ENCODE data around the gene ITK.
"Not testable (repeated sequence)": the region's sequence is repeated elsewhere in the genome, so short reads cannot be mapped to it uniquely, and the experiment has no call there.

The ITK gene

GRCh38 chr5:157175071-157175612 is 5.5 kb upstream of the ITK start:
- Histone ChIP-seq H3K27me3 (ENCODE audit: insufficient read depth, low read depth, severe bottlenecking) (no peaks in the 10 kb centered on the region), H3K27ac (no peak overlapping the region), H3K4me3 (ENCODE audit: low read depth, low read length) (no peak overlapping the region), H3K36me3 (no peaks in the 10 kb centered on the region), H3K9me3 (ENCODE audit: severe bottlenecking) (no peaks in the 10 kb centered on the region)
- no peak for TF ChIP-seq CTCF (IDR thresholded peaks at IDR 0.05; ENCODE audit: low read depth, low read length)
- DNase-seq = no peak

GRCh38 chr5:157177953-157178352 is 2.7 kb upstream of the ITK start:
- H3K27me3 ChIP-seq (ENCODE audit: insufficient read depth, low read depth, severe bottlenecking) = no peaks in the 10 kb centered on the region
- no peak overlapping the region for H3K4me3 ChIP-seq (ENCODE audit: low read depth, low read length)
- no peak for DNase-seq
- no peaks in the 10 kb centered on the region for H3K9me3 ChIP-seq (ENCODE audit: severe bottlenecking)
- H3K36me3 ChIP-seq = no peaks in the 10 kb centered on the region
- no peak for TF ChIP-seq CTCF (IDR thresholded peaks at IDR 0.05; ENCODE audit: low read depth, low read length)
- H3K27ac ChIP-seq = no peak overlapping the region

GRCh38 chr5:157178966-157179365 is 1.7 kb upstream of the ITK start:
- H3K9me3 ChIP-seq (ENCODE audit: severe bottlenecking) = no peaks in the 10 kb centered on the region
- no peak overlapping the region for H3K4me3 ChIP-seq (ENCODE audit: low read depth, low read length)
- H3K27me3 ChIP-seq (ENCODE audit: insufficient read depth, low read depth, severe bottlenecking) = no peaks in the 10 kb centered on the region
- DNase-seq = no peak
- no peak for TF ChIP-seq CTCF (IDR thresholded peaks at IDR 0.05; ENCODE audit: low read depth, low read length)
- H3K36me3 ChIP-seq = no peaks in the 10 kb centered on the region
- H3K27ac ChIP-seq = no peak overlapping the region

GRCh38 chr5:157182143-157182757 is 1.6 kb downstream of the ITK start:
- TF ChIP-seq CTCF (IDR thresholded peaks at IDR 0.05; ENCODE audit: low read depth, low read length) = no peak
- H3K27ac ChIP-seq = no peak overlapping the region
- no peak overlapping the region for H3K4me3 ChIP-seq (ENCODE audit: low read depth, low read length)
- H3K9me3 ChIP-seq (ENCODE audit: severe bottlenecking) = no peaks in the 10 kb centered on the region
- DNase-seq = no peak
- no peaks in the 10 kb centered on the region for H3K36me3 ChIP-seq
- no peaks in the 10 kb centered on the region for H3K27me3 ChIP-seq (ENCODE audit: insufficient read depth, low read depth, severe bottlenecking)

GRCh38 chr5:157184117-157184670 is 3.6 kb downstream of the ITK start:
- no peak for DNase-seq
- Histone ChIP-seq H3K27me3 (ENCODE audit: insufficient read depth, low read depth, severe bottlenecking) (no peaks in the 10 kb centered on the region), H3K27ac (no peak overlapping the region), H3K4me3 (ENCODE audit: low read depth, low read length) (no peak overlapping the region), H3K36me3 (no peaks in the 10 kb centered on the region), H3K9me3 (ENCODE audit: severe bottlenecking) (no peaks in the 10 kb centered on the region)
- TF ChIP-seq CTCF (IDR thresholded peaks at IDR 0.05; ENCODE audit: low read depth, low read length) = no peak

GRCh38 chr5:157185122-157185521 is 4.5 kb downstream of the ITK start:
- not testable (repeated sequence) for H3K27ac ChIP-seq; H3K9me3 ChIP-seq (ENCODE audit: severe bottlenecking); H3K36me3 ChIP-seq; H3K4me3 ChIP-seq (ENCODE audit: low read depth, low read length); DNase-seq; H3K27me3 ChIP-seq (ENCODE audit: insufficient read depth, low read depth, severe bottlenecking)
